NOMO-1 treated with DMSO at 0.1 percent for 48 hours (cell line): ENCODE data around the gene TNNI3.
"Not testable (repeated sequence)": the region's sequence is repeated elsewhere in the genome, so short reads cannot be mapped to it uniquely, and the experiment has no call there.

ENCODE experiments used
- DNase-seq: peaks from one replicate; lab custom pipeline; 2025; ENCODE audit not compliant: unreplicated experiment; lab: John Stamatoyannopoulos, UW

TNNI3 gene

GRCh38 chr19:55173186-55173713 is 15.7 kb upstream of the TNNI3 start:
- no peak for DNase-seq

GRCh38 chr19:55172741-55173140 is 15.2 kb upstream of the TNNI3 start:
- no peak for DNase-seq

- DNase-seq, result not testable (repeated sequence)
Measured at GRCh38 chr19:55172318-55172717, 14.8 kb upstream of the TNNI3 start.

DNA sequence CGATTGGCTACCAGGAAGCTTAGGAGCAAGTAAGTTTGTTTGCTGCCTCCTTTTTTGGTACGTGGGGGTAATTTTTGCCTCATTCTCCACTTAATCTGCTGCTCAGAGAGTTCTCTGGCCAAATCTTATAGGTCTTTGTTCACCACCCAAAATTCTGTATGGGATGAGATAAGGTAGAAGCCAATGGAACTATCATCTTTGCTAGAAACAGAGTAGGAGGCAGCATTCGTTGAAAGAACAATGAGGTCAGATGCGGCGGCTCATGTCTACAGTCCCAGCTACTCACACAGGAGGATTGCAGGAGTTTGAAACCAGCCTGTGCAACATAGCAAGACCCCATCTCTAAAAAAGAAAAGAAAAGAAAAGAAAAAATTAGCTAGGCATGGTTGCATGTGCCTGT is 13.9 kb upstream of the TNNI3 start:
- DNase-seq, result no peak

DNA sequence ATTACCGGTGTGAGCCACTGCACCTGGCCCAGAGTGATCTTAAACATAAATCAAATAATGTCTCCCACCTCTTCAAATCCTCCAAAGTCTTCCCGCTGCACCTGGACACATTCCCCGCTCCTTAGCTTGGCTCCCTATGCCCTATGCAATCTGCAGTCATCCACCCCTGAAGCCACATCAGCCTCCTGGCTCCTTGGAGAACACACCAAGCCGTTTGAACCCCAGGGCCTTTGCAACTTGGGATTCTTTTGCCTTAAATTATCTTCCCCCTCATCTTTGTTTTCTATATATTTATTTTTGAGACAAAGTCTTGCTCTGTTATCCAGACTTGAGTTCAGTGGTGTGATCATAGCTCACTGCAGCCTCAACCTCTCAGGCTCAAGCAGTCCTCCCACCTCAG is 11.6 kb upstream of the TNNI3 start:
- no peak for DNase-seq

DNA sequence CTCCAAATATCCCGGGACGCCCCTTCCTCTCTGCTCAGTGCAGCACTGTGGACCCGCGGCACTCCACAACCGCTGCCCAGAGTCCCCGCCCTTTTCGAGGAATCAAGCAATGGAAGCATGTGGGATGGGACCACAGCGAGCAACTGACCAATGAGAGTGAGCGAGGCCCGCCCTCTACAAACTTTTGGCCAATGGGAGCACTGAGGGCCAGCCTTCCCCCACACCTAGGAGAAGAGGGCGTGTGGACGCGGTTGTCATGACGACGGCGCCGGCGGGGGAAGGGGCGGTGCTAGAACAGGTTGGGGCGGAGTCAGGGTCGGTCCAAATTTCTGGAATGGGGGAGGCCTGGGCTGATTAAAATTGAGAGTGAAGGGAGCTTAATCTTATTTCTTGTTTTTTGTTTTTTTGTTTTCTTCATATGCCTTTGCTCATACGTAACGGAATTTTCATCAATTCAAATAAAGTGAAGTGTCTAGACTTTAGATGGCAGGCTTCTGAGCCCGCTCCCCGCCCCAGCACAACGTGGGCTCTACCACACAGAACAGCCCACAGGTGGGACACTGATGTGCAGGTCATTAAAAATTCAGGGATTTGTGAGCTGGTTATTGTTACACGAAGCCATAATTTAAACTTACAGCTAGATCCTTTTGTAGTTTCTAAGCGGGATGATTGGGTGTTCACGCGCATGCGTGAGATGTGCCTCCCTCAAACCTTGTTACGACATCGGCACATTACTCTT is 9.2 kb upstream of the TNNI3 start, which contains the start of gene DNAAF3:
DNAAF3 (minus strand) TSS at position 84 of the 739 bp plus-strand sequence. CDS start 200 bp downstream, outside the sequence.
- DNase-seq, result peak; percentile 96

GRCh38 chr19:55165952-55166529 is 8.5 kb upstream of the TNNI3 start:
- DNase-seq, result peak; percentile 89

DNA sequence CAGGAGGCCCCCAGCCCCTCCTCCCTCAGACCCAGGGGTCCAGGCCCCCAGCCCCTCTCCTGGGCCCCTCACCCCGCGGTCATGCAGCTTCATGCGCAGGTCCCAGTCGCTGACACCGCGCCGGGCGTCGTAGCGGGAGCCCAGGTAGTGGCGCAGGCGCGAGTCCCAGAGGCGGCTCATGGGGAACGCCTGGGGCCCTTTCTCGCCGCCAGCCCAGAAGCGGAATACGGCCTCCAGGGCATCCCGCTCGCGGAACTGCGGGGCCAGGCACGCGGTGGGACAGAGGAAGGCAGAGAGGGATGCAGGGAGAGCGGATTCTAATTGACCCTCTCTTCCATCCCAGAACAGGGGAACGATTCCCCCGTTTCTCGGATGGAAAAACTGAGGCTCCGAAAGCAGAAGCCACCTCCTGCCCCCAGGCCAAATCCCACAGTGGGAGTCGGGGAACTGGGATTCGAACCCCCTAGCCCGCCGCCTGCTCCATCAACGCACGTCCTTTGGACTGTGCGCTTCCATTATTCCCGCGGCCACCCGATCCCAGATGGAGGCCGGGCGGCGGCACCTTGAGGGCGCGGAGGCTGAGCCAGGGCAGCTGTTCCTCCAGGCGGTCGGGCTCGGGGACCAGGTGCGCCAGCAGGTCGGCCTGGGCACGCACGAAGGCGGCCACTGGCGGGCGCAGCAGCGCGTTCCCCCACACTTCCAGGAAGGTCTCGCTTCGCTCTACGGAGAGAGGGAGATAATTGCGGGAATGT is 4.2 kb upstream of the TNNI3 start:
- no peak for DNase-seq

GRCh38 chr19:55160986-55161365 is 3.4 kb upstream of the TNNI3 start:
- no peak for DNase-seq

GRCh38 chr19:55160128-55160985 is 2.8 kb upstream of the TNNI3 start:
- DNase-seq, result peak; percentile 90

DNA sequence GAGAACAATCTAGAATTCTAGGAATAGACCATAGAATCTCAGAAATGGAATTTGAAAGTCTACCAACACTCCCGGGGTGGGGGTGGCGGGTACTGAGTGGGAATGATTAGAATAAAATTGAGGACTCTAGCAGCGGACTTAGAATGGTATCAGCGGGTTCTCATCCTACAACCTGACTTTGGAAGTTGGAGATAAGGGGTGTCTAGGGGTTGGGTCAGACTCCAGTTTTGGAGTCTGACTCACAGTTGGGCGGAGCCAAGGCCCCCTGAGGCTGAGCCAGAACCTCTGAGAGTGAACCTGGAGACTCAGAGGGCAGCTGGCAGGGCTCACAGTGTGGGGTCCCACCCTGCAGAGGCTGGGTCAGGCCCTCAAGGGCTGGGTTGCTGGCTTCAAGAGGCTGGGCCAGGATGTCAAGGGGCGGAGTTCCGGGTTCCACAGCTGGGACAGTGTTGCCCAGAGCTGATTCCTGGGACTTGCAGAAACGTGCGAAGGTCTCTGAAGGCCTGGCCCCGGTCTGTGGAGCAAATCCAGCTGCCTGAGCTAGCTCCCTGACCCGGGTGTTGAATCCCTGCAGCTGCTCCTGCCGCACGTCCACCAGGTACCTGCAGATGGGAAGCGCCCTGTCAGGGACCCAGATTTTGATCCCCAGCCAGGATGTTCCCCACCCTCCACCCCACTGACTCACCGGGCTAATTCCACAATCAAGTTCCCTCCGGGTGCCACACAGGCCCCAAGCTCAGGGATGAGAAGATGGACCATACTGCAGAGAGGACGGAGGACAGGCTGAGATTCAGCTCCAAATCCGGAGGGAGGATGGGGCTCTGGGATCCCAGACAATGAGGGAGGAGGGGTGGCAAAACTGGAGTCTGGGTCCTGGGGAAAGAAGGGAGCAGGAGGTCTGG is 1.6 kb upstream of the TNNI3 start:
- DNase-seq, result no peak

DNA sequence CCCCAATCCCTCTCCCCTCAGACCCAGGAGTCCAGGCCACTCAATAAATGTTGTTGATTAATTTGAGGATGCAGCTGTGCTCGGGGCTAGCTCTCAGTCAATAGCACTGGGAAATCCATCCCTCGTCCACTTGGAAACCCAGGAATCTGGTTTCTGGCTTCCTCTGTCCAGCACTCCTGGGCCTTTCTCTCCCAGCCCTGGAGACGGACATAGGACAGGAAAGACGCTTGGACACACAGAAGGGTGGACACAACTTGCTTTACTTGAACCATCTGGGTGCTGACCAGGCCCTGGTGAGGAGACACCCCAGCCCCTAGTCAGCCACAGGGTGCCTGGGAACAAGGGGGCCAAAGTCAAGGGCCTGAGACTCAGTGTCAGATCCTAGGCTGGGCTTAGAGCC is 891 bp upstream of the TNNI3 start:
- DNase-seq, result no peak

GRCh38 chr19:55156202-55157063 is 1.1 kb downstream of the TNNI3 start:
- peak; percentile 30 for DNase-seq

GRCh38 chr19:55155784-55156183 is 1.7 kb downstream of the TNNI3 start:
- not testable (repeated sequence) for DNase-seq

GRCh38 chr19:55153652-55154264 is 3.8 kb downstream of the TNNI3 start:
- DNase-seq, result no peak

DNA sequence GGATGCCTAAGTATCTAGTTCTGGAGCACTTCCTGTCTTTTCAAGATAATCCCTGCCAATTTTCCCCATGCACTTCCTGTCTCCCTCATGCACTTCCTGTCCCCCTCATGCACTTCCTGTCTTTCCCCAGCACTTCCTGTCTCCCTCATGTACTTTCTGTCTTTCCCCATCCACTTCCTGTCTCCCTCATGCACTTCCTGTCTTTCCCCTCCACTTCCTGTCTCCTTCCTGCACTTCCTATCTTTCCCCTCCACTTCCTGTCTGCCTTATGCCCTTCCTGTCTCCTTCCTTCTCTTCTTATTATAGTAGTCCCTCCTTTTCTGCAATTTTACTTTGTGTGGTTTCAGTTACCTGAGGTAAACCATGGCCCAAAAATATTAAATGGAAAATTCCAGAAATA is 5.5 kb downstream of the TNNI3 start:
- DNase-seq, result no peak

- DNase-seq, result no peak
Measured at GRCh38 chr19:55149078-55150003, 8.2 kb downstream of the TNNI3 start, which contains the start of gene TNNT1. TSS of gene TNNT1 (minus strand) at chr19:55149206. CDS start at chr19:55147157, 2,049 bp downstream.
